NB4 (cell line): ENCODE measurements around the gene SLC9B1.

Experiments used
- MYC ChIP-seq: IDR thresholded peaks from 2 replicates; pipeline ENCODE4 v1.6.1; 2011; ENCODE audit warnings: low read depth, low read length
- POLR2A ChIP-seq: IDR thresholded peaks from 2 replicates; pipeline ENCODE4 v1.6.1; 2011; ENCODE audit warnings: mild to moderate bottlenecking; ENCODE audit not compliant: insufficient read length; ENCODE audit errors: extremely low read depth
- TF ChIP-seq, protein P1 (sequence below): IDR thresholded peaks from one replicate; pipeline ENCODE4 v1.5.1; 2012; ENCODE audit warnings: low read depth, low read length
- TF ChIP-seq, protein P2 (sequence below): IDR thresholded peaks from 2 replicates; pipeline ENCODE4 v1.6.1; 2011; ENCODE audit warnings: low read depth, low read length

DNA sequence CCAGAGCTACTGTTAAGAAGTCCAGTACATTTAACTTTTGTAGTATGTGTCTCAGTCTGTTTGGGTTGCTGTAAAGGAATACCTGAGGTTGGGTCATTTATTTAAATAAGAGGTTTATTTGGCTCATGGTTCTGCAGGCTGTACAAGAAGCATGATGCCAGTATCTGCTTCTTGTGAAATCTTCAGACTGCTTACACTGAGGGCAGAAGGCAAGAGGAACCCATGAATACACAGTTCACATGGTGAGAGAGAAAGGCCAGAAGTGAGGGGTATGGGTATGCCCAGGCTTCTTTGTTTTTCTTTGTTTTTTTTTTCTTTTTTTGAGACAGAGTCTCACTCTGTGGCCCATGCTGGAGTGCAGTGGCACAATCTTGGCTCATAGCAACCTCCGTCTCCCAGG, 156.8 kb downstream of the SLC9B1 start:
- TF ChIP-seq, protein P1, sequence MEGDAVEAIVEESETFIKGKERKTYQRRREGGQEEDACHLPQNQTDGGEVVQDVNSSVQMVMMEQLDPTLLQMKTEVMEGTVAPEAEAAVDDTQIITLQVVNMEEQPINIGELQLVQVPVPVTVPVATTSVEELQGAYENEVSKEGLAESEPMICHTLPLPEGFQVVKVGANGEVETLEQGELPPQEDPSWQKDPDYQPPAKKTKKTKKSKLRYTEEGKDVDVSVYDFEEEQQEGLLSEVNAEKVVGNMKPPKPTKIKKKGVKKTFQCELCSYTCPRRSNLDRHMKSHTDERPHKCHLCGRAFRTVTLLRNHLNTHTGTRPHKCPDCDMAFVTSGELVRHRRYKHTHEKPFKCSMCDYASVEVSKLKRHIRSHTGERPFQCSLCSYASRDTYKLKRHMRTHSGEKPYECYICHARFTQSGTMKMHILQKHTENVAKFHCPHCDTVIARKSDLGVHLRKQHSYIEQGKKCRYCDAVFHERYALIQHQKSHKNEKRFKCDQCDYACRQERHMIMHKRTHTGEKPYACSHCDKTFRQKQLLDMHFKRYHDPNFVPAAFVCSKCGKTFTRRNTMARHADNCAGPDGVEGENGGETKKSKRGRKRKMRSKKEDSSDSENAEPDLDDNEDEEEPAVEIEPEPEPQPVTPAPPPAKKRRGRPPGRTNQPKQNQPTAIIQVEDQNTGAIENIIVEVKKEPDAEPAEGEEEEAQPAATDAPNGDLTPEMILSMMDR: no peak
- TF ChIP-seq POLR2A (no peak), MYC (no peak)
- TF ChIP-seq, protein P2, sequence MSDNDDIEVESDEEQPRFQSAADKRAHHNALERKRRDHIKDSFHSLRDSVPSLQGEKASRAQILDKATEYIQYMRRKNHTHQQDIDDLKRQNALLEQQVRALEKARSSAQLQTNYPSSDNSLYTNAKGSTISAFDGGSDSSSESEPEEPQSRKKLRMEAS: no peak
